HepG2 (cell line): ENCODE data around the gene TMEM79. TPM values are rescaled to one million over a fixed set of nuclear protein-coding genes. Genes with fewer than 3 reads are reported as not detected.

Experiments
- ADNP ChIP-seq: sonication (generic); formaldehyde crosslinking; IDR thresholded peaks from 2 replicates; pipeline ENCODE4 v1.4.0; 2020; ENCODE audit warnings: missing genetic modification reagents
- AKAP8 ChIP-seq: sonication (generic); formaldehyde crosslinking; IDR thresholded peaks from 2 replicates; pipeline ENCODE4 v1.5.1; 2020; ENCODE audit warnings: mild to moderate bottlenecking, missing genetic modification reagents
- BORCS8-MEF2B ChIP-seq: sonication (generic); formaldehyde crosslinking; IDR thresholded peaks from 2 replicates; pipeline ENCODE4 v1.8.0; 2022; ENCODE audit warnings: mild to moderate bottlenecking, missing genetic modification reagents
- CBX5 ChIP-seq: sonication (generic); formaldehyde crosslinking; IDR thresholded peaks from 2 replicates; pipeline ENCODE4 v1.4.0; 2020; ENCODE audit warnings: missing genetic modification reagents, borderline replicate concordance
- CHD4 ChIP-seq: fragments of 200-600 bp; sonication (generic); IDR thresholded peaks from 2 replicates; pipeline ENCODE4 v1.7.0; 2017; ENCODE audit warnings: mild to moderate bottlenecking, low read length, borderline replicate concordance
- DNMT1 ChIP-seq: sonication (generic); formaldehyde crosslinking; IDR thresholded peaks from 2 replicates; pipeline ENCODE4 v1.5.1; 2020; ENCODE audit warnings: mild to moderate bottlenecking, missing genetic modification reagents
- ISL2 ChIP-seq: sonication (generic); formaldehyde crosslinking; IDR thresholded peaks from 2 replicates; pipeline ENCODE4 v1.5.0; 2020; ENCODE audit warnings: missing genetic modification reagents
- KLF12 ChIP-seq: sonication (generic); formaldehyde crosslinking; IDR thresholded peaks from 2 replicates; pipeline ENCODE4 v1.4.0; 2020; ENCODE audit warnings: missing genetic modification reagents, borderline replicate concordance
- NR2C2 ChIP-seq: sonication (generic); formaldehyde crosslinking; IDR thresholded peaks from 2 replicates; pipeline ENCODE4 v1.4.0; 2020; ENCODE audit warnings: missing genetic modification reagents, mild to moderate bottlenecking, moderate library complexity, borderline replicate concordance
- NR2F2 ChIP-seq: IDR thresholded peaks from 2 replicates; pipeline ENCODE4 v1.6.1; 2012; ENCODE audit warnings: low read depth, inconsistent platforms, borderline replicate concordance
- PHF8 ChIP-seq: sonication (generic); formaldehyde crosslinking; IDR thresholded peaks from 2 replicates; pipeline ENCODE4 v1.5.0; 2020; ENCODE audit warnings: missing genetic modification reagents
- POGZ ChIP-seq: sonication (generic); formaldehyde crosslinking; IDR thresholded peaks from 2 replicates; pipeline ENCODE4 v1.4.0; 2020; ENCODE audit warnings: mild to moderate bottlenecking, missing genetic modification reagents
- POLR2A ChIP-seq, 2 experiments: IDR thresholded peaks; 2 replicates each; pipeline ENCODE4 v1.6.1; 2011; ENCODE audit warnings: low read depth in 2 of 2, low read length in 2 of 2, mild to moderate bottlenecking in 1 of 2, moderate library complexity in 1 of 2; ENCODE audit not compliant: insufficient read depth in 1 of 2
- RARA ChIP-seq: IDR thresholded peaks from 2 replicates; pipeline ENCODE4 v1.6.1; 2016; ENCODE audit warnings: missing genetic modification reagents, missing compliant biosample characterization
- RCOR2 ChIP-seq: IDR thresholded peaks from 2 replicates; pipeline ENCODE4 v1.6.1; 2016; ENCODE audit warnings: missing biosample characterization, missing genetic modification reagents
- SETDB1 ChIP-seq: sonication (generic); formaldehyde crosslinking; IDR thresholded peaks from 2 replicates; pipeline ENCODE4 v1.5.1; 2020; ENCODE audit warnings: missing genetic modification reagents, mild to moderate bottlenecking, borderline replicate concordance
- SUZ12 ChIP-seq: fragments of 150-350 bp; IDR thresholded peaks from 2 replicates; pipeline ENCODE4 v1.6.1; 2014; ENCODE audit warnings: low read depth, low read length
- XRCC5 ChIP-seq: fragments of 200-400 bp; formaldehyde crosslinking; optimal IDR thresholded peaks from 2 replicates; pipeline ENCODE3; 2017; ENCODE audit warnings: mild to moderate bottlenecking, low read length
- YY1 ChIP-seq: IDR thresholded peaks from 2 replicates; pipeline ENCODE4 v1.6.1; 2011; ENCODE audit warnings: low read length, low read depth, moderate library complexity, mild to moderate bottlenecking; ENCODE audit not compliant: insufficient read depth, insufficient replicate concordance
- ZFP82 ChIP-seq: sonication (generic); formaldehyde crosslinking; IDR thresholded peaks from 2 replicates; pipeline ENCODE4 v1.5.1; 2020; ENCODE audit warnings: mild to moderate bottlenecking, missing genetic modification reagents, borderline replicate concordance
- ZNF3 ChIP-seq: IDR thresholded peaks from 2 replicates; pipeline ENCODE4 v1.7.0; 2017; ENCODE audit warnings: inconsistent platforms
- ZNF414 ChIP-seq: sonication (generic); formaldehyde crosslinking; IDR thresholded peaks from 2 replicates; pipeline ENCODE4 v1.5.0; 2020; ENCODE audit warnings: missing genetic modification reagents
- ZNF430 ChIP-seq: sonication (generic); formaldehyde crosslinking; IDR thresholded peaks from 2 replicates; pipeline ENCODE4 v1.9.0; 2021; ENCODE audit warnings: mild to moderate bottlenecking, missing genetic modification reagents
- ZNF543 ChIP-seq: sonication (generic); formaldehyde crosslinking; IDR thresholded peaks from 2 replicates; pipeline ENCODE4 v1.4.0; 2020; ENCODE audit warnings: mild to moderate bottlenecking, missing genetic modification reagents
- ZNF570 ChIP-seq: sonication (generic); formaldehyde crosslinking; IDR thresholded peaks from 2 replicates; pipeline ENCODE4 v1.4.0; 2020; ENCODE audit warnings: mild to moderate bottlenecking, missing genetic modification reagents, borderline replicate concordance
- ZNF883 ChIP-seq: sonication (generic); formaldehyde crosslinking; IDR thresholded peaks from 2 replicates; pipeline ENCODE4 v1.5.1; 2020; ENCODE audit warnings: mild to moderate bottlenecking, missing genetic modification reagents; ENCODE audit errors: not compliant biosample characterization
- polyA plus RNA-seq, 8 experiments: library from polyadenylated mRNA; depleted of rRNA in 3 of 8; stranded (reverse) in 7 of 8; unstranded in 1 of 8; fragments of >200 nt; fragmentation: Illumina TruSeq in 4 of 8; extraction: Trizol in 4 of 8; gene quantifications; 2 replicates each; pipeline versions ENCODE4 v1.2.1 to v1.2.3, GENCODE V29; 2011 to 2016; ENCODE audit warnings: low read depth in 4 of 8, missing spikeins in 1 of 8, mixed read lengths in 1 of 8; ENCODE audit not compliant: insufficient read depth in 1 of 8
- total RNA-seq, 5 experiments: library from RNA; depleted of rRNA; stranded (reverse); fragments of >200 nt; fragmentation: Illumina TruSeq; extraction: Trizol; gene quantifications; 2 replicates each; pipeline ENCODE4 v1.2.3, GENCODE V29; 2016; ENCODE audit warnings: low read depth in 1 of 5
- TF ChIP-seq, protein P1 (sequence below): sonication (generic); formaldehyde crosslinking; conservative IDR thresholded peaks from 2 replicates; pipeline ENCODE4 v1.4.0; 2020; ENCODE audit warnings: missing genetic modification reagents
- TF ChIP-seq, protein P2 (sequence below): sonication (generic); formaldehyde crosslinking; IDR thresholded peaks from 2 replicates; pipeline ENCODE4 v1.4.0; 2020; ENCODE audit warnings: missing genetic modification reagents

Gene TMEM79
- total and polyA plus RNA-seq, 2 of the 13 experiments (the other 11 are each of a cell fraction or from before 2014, with no cell fraction given), result 1.2 to 1.9 TPM

DNA sequence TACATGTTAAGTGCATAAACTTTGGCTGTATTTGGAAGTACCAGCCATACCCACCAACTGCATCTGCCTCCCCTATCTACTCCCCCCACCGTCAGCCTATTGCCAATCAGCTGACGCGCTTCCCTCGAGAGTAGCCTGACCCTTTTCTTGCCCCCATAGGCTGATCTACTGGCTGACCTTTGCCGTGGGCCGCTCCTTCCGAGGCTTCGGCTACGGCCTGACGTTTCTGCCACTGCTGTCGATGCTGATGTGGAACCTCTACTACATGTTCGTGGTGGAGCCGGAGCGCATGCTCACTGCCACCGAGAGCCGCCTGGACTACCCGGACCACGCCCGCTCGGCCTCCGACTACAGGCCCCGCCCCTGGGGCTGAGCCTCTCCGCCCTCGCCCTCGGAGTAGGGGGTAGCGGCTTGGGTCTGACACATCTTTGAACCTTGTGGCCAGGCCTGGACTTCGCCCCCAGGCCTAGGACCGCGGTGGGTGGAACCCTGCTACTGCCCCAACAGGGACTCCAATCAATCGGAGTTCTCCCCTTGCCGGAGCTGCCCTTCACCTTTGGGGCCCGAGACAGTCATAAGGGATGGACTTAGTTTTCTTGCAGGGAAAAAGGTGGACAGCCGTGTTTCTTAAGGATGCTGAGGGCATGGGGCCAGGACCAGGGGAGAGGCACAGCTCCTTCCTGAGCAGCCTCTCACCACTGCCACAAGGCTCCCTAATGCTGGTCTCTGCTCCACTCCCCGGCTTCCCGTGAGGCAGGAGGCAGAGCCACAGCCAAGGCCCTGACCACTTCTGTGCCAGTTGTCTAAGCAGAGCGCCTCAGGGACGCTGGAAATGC, 7.3 kb downstream of the TMEM79 start (continued):
- TF ChIP-seq CBX5 (CRISPR knock-in tag), result peak; percentile 62
- TF ChIP-seq ZNF430 (CRISPR knock-in tag), result peak; percentile 40; the same call in 1 of the 2 replicates
- no peak for TF ChIP-seq SETDB1 (CRISPR knock-in tag)
- TF ChIP-seq SUZ12, result no peak
- TF ChIP-seq, protein P1, sequence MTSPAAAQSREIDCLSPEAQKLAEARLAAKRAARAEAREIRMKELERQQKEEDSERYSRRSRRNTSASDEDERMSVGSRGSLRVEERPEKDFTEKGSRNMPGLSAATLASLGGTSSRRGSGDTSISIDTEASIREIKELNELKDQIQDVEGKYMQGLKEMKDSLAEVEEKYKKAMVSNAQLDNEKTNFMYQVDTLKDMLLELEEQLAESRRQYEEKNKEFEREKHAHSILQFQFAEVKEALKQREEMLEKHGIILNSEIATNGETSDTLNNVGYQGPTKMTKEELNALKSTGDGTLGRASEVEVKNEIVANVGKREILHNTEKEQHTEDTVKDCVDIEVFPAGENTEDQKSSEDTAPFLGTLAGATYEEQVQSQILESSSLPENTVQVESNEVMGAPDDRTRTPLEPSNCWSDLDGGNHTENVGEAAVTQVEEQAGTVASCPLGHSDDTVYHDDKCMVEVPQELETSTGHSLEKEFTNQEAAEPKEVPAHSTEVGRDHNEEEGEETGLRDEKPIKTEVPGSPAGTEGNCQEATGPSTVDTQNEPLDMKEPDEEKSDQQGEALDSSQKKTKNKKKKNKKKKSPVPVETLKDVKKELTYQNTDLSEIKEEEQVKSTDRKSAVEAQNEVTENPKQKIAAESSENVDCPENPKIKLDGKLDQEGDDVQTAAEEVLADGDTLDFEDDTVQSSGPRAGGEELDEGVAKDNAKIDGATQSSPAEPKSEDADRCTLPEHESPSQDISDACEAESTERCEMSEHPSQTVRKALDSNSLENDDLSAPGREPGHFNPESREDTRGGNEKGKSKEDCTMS (CRISPR knock-in tag), result no peak
- peak; percentile 72; the same call in 1 of the 2 replicates for TF ChIP-seq NR2F2
- peak; percentile 49; the same call in 1 of the 2 replicates for TF ChIP-seq ISL2 (CRISPR knock-in tag)
- TF ChIP-seq AKAP8 (CRISPR knock-in tag), result peak; percentile 76; the same call in 1 of the 2 replicates
- peak; percentile 66; the same call in 1 of the 2 replicates for TF ChIP-seq KLF12
- no peak; the same call in 1 of the 2 replicates for TF ChIP-seq RCOR2 (CRISPR knock-in tag)
- no peak; the same call in 1 of the 2 replicates for TF ChIP-seq ZNF543 (CRISPR knock-in tag)
- TF ChIP-seq, protein P2, sequence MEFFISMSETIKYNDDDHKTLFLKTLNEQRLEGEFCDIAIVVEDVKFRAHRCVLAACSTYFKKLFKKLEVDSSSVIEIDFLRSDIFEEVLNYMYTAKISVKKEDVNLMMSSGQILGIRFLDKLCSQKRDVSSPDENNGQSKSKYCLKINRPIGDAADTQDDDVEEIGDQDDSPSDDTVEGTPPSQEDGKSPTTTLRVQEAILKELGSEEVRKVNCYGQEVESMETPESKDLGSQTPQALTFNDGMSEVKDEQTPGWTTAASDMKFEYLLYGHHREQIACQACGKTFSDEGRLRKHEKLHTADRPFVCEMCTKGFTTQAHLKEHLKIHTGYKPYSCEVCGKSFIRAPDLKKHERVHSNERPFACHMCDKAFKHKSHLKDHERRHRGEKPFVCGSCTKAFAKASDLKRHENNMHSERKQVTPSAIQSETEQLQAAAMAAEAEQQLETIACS (CRISPR knock-in tag), result no peak
- peak; percentile 84 for TF ChIP-seq ZNF883 (CRISPR knock-in tag)
- peak; percentile 67 for TF ChIP-seq YY1
- peak; percentile 71 for TF ChIP-seq RARA (CRISPR knock-in tag)
- peak; percentile 72 for TF ChIP-seq PHF8 (CRISPR knock-in tag)
- no peak; the same call in 1 of the 2 replicates for TF ChIP-seq ZFP82
- TF ChIP-seq ADNP, result no peak
- TF ChIP-seq POLR2A (IDR thresholded peaks at IDR 0.05; ENCODE audit: insufficient read depth in 1 of 2, low read depth in 2 of 2, low read length in 2 of 2), result peak; percentile 85 to 89
- peak; percentile 62 for TF ChIP-seq NR2C2 (CRISPR knock-in tag)
- TF ChIP-seq CHD4, result no peak
- TF ChIP-seq ZNF570 (CRISPR knock-in tag), result no peak
- peak; percentile 50; the same call in 1 of the 2 replicates for TF ChIP-seq ZNF414 (CRISPR knock-in tag)
- TF ChIP-seq DNMT1 (CRISPR knock-in tag), result no peak
- peak; percentile 75 for TF ChIP-seq XRCC5
- TF ChIP-seq ZNF3 (CRISPR knock-in tag), result no peak
- TF ChIP-seq POGZ (CRISPR knock-in tag), result peak; percentile 88
- TF ChIP-seq BORCS8-MEF2B (CRISPR knock-in tag), result no peak; the same call in 1 of the 2 replicates
